PFSK-1 (cell line): ENCODE data around the gene TEX10.

Experiments used
- FOXP2 ChIP-seq: optimal IDR thresholded peaks from 2 replicates; pipeline ENCODE3; 2011; ENCODE audit warnings: borderline replicate concordance, control low read depth, inconsistent platforms; ENCODE audit not compliant: insufficient read depth; ENCODE audit errors: extremely low read length, extremely low read depth
- POLR2AphosphoS5 ChIP-seq: IDR thresholded peaks from 2 replicates; pipeline ENCODE4 v1.6.1; 2012; ENCODE audit warnings: low read depth, mild to moderate bottlenecking, control low read depth, low read length, moderate library complexity
- SIN3A ChIP-seq: IDR thresholded peaks from 2 replicates; pipeline ENCODE4 v1.6.1; 2012; ENCODE audit warnings: mild to moderate bottlenecking, low read length, moderate library complexity, borderline replicate concordance; ENCODE audit not compliant: insufficient read depth
- TAF1 ChIP-seq: IDR thresholded peaks from 2 replicates; pipeline ENCODE4 v1.6.1; 2012; ENCODE audit warnings: low read length, control low read depth, borderline replicate concordance; ENCODE audit not compliant: insufficient read depth
- TF ChIP-seq, protein P1 (sequence below), 2 experiments: IDR thresholded peaks; 2 replicates each; pipeline versions ENCODE4 v1.6.1 to v1.8.0; 2011 to 2012; ENCODE audit warnings: low read depth in 2 of 2, low read length in 2 of 2, control low read depth in 1 of 2, inconsistent platforms in 1 of 2, mild to moderate bottlenecking in 1 of 2, moderate library complexity in 1 of 2; ENCODE audit not compliant: insufficient read depth in 1 of 2

The TEX10 gene

GRCh38 chr9:100281066-100281465, 71.7 kb downstream of the TEX10 start:
- no peak for TF ChIP-seq POLR2AphosphoS5
- TF ChIP-seq, protein P1, sequence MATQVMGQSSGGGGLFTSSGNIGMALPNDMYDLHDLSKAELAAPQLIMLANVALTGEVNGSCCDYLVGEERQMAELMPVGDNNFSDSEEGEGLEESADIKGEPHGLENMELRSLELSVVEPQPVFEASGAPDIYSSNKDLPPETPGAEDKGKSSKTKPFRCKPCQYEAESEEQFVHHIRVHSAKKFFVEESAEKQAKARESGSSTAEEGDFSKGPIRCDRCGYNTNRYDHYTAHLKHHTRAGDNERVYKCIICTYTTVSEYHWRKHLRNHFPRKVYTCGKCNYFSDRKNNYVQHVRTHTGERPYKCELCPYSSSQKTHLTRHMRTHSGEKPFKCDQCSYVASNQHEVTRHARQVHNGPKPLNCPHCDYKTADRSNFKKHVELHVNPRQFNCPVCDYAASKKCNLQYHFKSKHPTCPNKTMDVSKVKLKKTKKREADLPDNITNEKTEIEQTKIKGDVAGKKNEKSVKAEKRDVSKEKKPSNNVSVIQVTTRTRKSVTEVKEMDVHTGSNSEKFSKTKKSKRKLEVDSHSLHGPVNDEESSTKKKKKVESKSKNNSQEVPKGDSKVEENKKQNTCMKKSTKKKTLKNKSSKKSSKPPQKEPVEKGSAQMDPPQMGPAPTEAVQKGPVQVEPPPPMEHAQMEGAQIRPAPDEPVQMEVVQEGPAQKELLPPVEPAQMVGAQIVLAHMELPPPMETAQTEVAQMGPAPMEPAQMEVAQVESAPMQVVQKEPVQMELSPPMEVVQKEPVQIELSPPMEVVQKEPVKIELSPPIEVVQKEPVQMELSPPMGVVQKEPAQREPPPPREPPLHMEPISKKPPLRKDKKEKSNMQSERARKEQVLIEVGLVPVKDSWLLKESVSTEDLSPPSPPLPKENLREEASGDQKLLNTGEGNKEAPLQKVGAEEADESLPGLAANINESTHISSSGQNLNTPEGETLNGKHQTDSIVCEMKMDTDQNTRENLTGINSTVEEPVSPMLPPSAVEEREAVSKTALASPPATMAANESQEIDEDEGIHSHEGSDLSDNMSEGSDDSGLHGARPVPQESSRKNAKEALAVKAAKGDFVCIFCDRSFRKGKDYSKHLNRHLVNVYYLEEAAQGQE (IDR thresholded peaks at IDR 0.05; ENCODE audit: insufficient read depth in 1 of 2, low read depth in 2 of 2, low read length in 2 of 2): no peak
- no peak for TF ChIP-seq TAF1
- no peak for TF ChIP-seq FOXP2
- TF ChIP-seq SIN3A: no peak

DNA sequence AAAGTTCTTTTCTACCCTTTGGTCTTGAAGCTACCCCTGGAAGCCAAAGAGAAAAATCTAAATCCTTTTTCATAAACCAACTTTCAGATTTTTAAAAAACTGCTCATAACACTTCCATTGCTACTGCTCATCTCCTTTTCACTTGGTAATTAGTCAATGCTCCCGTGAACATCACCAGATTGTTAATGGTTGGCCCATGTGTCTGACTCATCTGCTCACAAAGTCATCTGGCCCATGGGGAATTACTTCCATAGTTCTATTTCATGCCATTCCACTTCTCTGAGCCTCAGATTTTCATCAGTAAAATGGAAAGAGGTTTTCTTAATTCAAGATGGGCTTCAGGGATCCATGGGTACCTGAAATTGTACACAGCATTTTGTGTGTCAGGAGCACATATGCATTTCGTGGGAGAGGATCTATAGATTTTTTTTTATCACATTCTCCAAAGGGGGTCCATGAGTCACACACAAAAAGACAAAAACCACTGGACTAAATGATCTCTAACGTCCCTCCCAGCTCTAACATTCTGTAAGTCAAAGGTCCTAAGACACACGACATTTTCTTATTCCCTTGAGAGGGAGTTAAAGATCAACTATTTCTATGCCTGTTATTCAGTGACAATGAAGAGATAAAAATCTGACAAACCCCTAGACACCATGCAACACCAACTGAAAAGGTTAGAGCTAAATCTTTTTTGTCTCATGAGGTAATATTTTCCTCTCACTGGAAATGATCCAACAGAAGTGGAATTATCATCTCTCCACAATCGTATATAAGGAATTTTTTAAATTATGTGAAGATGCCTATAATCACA, 75.4 kb downstream of the TEX10 start:
- TF ChIP-seq, protein P1 (IDR thresholded peaks at IDR 0.05; ENCODE audit: insufficient read depth in 1 of 2, low read depth in 2 of 2, low read length in 2 of 2): no peak
- TF ChIP-seq FOXP2 (no peak), TAF1 (no peak), SIN3A (no peak), POLR2AphosphoS5 (no peak)

DNA sequence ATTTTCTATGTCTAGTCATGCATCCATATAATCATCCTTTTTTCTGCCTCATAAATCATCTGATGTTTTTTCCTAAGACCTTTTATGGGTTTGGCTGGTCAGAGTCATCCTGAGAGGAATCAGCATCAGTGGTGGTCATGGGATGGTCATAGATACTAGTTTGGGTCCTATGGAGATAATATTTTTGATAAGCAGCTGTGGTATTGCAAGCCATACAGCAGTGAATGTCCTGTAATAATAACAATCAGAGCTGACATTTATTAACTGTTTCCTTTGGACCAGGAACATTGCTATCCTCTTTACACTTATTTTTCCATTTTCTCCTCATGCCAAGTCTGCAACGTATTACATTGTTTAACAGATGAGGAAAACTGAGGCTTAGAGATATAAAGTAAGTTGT, 83.1 kb downstream of the TEX10 start:
- TF ChIP-seq, protein P1 (IDR thresholded peaks at IDR 0.05; ENCODE audit: insufficient read depth in 1 of 2, low read depth in 2 of 2, low read length in 2 of 2): no peak
- no peak for TF ChIP-seq TAF1
- TF ChIP-seq SIN3A: no peak

GRCh38 chr9:100268271-100268670, 84.5 kb downstream of the TEX10 start:
- TF ChIP-seq, protein P1 (IDR thresholded peaks at IDR 0.05; ENCODE audit: insufficient read depth in 1 of 2, low read depth in 2 of 2, low read length in 2 of 2): no peak
- TF ChIP-seq TAF1 (no peak), FOXP2 (no peak), POLR2AphosphoS5 (no peak)
